NCI-H524 (cell line): ENCODE measurements around the gene FREM1.
A peak's percentile ranks its signal among the peaks of the same experiment; 100 is the strongest.

Experiments
- DNase-seq, 2 experiments: peaks; one replicate each; lab custom pipeline; 2025; lab: John Stamatoyannopoulos, UW

Gene FREM1

DNA sequence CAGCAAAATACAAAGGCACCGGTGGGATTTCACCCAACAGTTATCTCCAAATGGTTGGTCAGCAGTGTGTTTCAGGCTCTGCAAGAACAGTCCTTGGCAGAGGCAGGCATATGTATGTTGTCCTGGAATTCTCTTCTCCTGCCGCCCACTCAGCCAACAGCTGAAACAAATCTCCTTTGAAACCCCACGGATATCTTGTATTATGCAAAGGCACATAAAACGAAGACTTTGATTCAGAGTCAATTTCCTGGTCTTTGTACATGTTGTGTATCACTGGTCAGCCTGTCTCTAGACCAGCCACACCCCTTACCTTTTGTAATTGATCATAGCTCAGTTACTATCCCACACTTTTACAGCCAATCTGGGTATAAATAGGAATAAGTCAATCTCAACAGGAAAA lies 29.2 kb downstream of the FREM1 start:
- DNase-seq, result no peak

DNA sequence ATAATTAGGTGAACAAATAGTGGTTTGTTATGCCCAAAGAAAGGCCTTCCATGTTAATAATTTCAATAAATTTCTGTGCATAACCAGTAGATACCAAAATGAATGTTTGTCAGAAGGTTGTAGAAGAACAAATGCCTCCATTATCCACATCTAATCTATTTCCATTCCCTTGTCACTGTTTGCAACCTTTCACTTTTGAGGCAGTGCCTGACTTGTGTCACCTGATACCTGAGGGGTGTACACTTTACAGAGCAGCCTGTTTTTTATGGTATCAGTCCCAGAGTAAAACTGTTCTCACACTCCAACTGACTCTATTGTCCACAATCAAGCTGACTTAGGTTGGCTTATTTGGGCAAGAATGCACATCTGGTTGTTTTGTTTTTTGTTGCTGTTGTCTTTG lies 40.1 kb downstream of the FREM1 start:
- no peak for DNase-seq

DNA sequence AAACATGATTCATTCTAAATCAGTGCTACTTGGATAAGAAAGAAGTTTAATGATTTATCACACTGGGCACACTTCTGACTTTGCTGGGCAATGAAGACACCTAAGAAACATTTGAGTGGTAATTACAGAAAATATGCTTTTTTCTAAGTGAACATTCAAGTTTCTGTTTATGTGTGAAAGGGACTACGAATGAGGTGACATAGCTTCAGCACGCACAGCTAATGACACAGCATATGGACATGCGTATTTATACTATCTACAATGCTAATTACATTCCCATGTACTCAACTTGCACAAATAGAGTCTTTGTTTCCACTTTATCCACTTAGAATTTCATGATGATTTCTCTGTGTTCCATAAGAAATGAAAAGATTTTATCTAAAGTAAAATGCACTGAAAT lies 40.6 kb downstream of the FREM1 start:
- DNase-seq, result no peak

DNA sequence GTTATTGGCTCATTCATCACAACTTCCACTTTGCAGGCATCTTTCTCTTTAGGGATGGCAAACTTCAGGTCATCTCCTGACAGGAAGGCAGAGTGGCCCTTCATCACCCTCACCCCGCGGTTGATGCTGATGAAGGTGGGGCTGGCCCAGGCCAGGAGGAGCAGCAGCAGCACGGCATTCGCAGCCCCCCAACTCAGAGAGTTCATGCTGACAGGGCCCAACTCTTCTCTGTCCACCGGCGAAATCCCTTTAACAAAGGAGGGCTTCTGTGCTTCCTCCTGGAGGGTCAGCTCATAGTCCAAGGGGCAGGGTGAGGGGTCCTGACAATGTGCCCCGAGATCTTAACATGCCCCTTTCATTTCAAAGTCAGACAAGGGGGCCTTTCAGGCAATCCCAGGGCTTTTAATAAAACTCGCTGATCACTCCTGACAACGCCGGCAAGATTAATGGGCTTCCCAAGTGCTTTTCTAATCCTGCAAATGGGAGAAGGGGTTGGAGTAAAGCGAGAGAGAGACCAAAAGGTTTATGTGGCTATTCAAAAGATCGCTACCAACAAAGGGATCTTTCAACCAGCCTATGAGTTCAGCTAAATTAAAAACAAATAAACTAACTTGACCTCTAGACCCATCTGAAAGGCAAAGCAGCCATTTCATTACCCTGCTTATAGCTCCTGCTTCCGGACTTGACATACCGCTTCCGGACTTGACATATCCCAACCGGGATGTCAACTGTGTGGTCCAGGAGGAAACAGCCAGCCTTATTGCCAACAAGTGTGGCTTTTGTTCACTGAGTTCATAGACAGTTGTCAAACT lies 41.2 kb downstream of the FREM1 start:
- DNase-seq, result no peak

DNA sequence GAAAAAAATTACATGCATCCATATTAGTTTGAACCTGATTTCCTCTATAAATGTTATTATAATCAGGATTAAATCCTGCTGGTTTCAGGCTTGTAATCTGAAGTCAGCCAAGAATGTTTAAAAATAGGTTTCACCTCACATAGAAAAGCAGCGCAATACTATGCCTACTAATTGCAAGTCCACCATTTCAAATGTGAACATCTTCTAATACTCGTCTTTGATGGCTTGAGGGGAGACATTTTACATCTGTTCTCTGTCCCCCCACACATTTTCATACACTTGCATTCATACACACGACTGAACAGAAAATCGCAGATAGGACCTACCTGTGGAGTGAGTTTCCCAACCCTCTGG lies 41.8 kb downstream of the FREM1 start:
- DNase-seq, result no peak

DNA sequence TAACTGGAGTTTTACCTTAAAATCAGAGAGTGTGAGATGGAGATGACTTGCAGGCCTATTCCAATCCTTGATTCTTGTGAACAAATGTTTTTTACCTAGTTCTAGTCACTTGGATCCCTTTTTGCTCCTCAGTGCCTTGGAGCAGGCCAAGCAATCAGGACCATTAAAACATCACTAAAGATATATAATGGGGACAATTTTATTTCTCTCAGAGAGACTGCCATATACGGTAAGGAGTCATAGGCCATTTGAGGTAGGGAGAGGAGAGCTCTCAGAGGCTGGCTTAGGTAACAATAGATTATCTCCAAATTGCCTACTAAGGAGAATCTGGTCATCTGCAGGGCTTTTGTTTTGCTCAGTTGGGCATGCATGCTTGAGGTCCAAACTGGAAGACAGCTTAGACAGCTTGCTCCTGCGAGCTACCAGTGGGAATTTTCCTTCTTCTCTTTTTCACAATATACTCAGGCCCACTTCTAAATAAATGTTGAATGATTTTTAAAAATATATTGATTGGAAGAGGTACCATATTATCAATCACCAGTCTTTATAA lies 44.0 kb downstream of the FREM1 start:
- DNase-seq, result no peak

DNA sequence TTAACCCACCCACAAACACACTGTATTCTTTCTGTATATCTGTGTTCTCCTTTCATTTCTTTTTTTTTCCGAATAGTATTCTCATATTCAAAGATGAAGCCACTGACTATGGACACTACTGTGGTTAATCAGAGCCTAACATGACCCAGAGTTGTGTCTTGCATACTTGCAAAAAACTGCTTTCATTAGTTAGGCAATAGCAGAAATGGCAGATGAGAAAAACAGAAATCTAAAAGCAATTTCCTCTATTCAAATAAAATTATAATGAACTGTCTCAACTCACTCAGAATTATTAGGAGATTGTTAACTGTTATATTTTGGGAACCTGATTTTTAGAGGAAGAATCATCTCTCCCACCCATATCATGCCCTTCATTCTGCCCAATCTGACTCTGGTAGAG lies 45.9 kb downstream of the FREM1 start:
- DNase-seq, result no peak

DNA sequence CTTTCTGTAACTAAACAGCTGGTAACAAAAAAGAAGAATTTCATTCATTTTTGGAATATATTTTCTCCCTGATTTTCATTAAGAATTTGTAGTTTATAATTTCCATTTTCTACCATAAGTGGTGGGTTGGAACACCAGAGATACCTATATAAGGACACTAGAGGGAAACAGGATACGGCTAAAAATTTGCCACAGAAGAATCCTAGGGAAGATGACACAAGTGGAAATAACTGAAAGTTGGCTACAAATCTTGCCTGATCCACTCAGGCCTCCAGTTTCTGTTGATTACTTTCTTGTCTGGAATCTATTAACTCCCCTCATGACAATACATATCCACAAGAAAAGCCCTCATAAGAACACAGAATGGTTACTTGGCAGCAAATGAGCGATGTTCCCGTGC lies 46.8 kb downstream of the FREM1 start:
- DNase-seq, result no peak

DNA sequence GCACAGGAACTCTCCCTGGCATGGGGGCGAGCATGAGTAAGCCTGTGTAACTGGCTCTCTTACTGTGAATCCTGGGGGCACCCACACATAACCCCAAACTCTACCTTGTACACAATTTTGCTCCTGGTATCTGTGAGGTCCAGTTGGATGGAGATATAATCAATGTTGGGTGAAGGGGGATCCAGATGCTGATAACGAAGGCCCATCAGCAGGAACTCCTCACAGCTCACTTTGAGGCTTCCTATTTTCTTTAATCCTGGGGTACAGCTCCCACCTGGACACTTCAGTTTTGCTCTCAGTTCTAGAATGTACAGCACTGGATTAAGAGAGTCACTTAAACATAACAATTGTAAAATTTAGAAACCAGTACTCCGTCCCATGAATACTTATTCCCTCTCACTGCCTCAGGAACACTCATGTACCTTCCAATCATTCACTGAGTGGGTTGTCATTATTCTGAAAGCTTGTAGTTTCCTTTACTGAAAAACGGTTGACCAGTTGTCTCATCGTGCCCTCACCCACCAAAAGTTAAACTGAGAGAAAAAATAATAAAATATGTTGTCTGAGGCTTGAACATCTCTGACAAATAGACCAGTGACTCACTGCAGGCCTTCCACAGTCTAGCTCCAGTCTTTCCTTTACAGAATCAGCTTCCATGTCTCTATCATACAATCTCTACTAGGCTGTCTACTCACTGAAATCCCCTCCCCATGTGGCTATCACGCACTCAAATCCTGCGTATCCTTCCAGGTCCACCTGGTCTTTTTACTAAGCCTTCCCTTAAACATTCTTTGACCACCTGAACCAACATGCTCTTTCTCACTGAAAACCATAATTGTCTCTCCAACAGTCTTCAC lies 52.6 kb downstream of the FREM1 start:
- no peak for DNase-seq

DNA sequence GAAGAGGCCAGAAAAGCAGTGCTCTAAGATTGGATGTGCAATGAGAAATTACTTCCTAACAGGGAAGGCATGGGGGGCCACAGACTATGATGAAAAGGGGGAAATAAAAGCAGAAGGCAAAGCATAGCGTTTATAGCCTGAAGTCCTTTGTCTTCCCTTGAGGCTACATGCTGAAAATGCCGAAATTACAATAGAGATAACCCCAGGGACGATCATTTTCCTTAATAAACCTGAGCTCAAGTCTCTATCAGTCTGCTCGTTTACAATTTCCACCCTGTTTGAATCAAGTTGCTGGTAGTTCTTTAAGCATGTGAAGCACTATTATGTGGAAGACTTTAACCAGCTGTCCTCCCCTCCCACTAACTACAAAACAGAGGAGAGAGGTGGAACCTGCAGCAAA lies 60.4 kb downstream of the FREM1 start:
- DNase-seq, result no peak

DNA sequence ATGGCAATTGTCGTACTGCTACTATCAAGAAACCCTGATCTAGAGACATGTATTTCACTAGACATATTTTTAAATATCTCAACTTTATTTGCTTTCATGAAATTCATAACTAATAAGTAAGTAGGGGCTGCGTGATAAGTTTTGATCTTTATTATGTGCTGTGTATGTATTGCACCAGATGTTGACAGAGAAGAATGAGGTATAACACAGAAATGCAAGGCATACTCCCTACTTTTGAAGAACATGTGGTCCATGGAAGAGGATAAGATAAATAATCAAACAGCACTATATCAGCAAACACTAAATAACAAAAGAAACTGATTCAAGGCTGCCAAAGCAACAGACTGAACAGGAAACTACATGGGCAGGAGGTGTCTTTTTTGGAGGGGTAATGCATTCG lies 60.9 kb downstream of the FREM1 start:
- no peak for DNase-seq

DNA sequence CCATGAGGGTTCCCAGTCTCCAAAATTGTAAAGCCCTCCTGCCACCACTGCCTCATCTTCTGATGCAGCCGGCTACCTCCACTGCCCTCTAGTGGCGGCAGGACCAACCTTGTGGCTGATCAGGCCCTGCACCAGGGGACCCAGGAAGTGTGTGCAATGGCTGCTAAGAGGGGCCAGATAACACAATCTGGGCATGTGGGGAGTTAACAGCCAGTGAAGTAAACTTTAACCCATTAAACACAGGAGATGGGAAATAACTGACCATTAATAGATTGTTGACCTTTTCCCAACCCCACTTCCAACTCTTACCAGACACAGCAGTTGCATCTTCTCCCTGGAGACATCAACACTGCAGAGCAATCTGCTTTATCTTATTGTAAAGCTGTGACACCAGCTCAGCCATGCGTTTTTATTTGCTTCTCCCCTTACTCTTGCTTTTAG lies 63.3 kb downstream of the FREM1 start:
- DNase-seq, result peak; percentile 78 to 86

DNA sequence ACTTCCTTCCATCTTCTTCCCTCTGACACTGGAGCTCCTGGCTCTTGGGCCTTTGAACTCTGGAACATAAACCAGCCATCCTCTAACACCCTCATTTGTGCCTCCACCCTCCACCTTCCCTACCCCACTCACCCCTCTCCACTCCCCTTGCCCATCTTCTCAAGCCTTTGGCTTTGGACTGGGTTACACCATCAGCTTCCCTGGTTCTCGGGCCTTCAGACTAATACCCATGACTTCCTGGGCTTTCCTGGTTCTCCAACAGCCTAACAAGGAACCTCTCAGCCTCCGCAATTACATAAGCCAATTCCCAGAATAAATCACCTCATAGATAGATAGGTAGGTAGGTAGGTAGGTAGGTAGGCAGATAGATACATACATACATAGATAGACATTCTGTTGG lies 67.1 kb downstream of the FREM1 start:
- DNase-seq, result no peak

DNA sequence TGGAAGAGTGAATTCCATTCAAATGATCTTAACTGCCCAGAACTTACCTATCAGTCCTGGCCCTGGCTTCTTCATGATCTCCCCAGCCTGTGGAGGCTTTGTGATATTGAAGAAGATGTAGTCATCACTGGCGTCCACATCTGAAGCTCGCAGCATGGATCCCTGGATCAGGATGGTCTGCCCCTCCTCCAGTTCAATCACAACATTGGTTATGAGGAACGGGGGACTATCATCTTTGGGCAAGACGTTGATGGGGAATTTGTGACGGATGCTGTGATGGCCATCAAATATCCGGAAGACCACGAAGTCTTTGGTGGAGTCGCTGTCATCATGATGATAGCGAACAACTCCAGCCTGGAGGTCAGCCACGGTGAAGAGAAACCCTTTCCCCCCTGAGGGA lies 68.0 kb downstream of the FREM1 start:
- no peak for DNase-seq

DNA sequence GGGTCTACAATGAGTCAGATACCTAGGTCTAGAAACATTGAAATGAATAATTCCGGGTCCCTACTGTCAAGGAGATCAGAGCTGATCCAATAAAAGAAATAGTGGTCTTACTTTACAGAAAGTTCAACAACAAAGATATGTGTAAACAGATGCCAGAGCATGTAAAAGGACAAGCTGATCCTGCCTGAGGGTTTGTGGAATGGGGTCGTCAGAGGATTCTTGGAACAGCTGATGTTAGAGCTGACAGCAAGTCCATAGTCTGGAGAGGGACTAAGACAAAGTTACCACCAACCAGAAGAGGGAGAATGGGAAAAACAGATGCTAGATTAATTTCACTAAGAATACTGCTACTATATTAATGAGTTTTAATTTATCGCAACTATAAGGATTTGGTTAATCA lies 71.5 kb downstream of the FREM1 start:
- DNase-seq, result no peak

DNA sequence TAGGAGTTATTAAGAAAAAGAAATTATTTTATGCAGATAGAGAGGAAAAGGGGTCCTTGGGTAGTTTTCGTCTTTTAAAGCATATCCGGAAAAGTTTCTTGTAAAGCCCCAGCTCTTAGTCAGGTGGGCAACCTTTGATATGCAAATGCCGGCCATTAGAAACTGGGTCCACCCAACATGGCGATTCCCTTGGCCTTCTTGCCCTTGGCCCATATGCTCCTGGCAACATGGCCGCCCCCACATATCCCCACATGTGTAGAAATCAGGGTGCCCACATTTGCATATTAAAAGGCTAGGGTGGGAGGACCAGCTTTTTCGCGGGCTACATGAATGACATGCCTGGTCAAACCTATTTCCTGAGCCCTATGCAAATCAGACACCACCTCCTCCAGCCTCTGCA lies 73.3 kb downstream of the FREM1 start:
- DNase-seq, result no peak

DNA sequence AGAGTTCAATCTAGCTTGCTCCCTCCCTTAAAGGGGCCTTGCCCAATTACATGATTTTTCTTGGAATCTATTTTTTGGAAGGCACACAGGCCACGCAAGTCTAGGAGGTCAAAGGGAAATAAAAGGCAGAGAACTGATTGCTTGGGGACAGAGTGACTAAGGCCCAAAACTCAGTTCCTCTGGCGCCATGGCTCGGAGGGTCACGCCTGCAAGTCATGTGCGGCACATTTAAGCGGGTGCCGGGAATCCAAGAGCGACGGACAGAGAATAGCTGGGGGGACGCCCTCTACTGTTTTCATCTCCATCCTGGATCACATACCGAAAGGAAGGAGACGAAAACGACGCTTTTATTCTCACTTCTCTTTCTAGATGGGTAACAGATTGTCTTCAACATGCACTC lies 78.6 kb downstream of the FREM1 start:
- no peak for DNase-seq

DNA sequence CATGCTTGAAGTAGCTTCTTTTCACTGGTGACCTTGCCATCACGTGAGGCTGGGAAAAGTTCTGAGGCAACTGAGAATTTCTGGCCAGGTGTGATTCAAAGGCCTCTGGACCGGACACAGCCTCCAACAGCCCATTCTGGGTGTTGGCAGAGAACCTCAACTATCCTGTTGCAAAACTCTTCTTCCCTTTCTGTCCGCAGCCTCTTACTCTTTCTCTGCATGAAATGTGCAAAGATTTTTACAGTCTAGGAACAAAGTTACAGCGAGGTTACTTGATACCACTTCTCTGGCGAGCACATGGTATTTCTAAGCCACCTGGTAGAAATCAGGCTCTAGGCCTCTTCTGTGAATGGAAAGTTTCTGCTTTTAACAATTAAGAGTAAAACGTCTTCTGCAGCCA lies 79.2 kb downstream of the FREM1 start:
- DNase-seq, result no peak

DNA sequence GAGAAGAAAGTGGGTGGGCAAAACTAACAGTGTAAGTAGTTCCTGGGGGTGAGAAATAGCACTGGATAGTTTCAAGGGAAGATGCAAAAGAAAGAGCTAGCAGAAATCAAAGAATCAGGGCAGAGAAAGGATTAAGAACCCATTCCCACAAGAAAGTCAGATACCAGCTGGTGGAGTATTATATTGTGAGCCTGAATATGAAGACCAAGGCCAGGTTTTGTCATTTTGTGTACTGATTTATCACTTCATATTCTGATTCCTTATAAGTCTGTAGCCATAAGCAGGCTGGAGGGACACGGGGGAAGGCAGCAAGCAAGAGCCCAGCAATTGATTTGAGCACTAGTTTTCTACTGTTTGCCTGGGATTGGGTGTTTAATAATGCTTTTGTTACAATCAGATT lies 80.2 kb downstream of the FREM1 start:
- no peak for DNase-seq

DNA sequence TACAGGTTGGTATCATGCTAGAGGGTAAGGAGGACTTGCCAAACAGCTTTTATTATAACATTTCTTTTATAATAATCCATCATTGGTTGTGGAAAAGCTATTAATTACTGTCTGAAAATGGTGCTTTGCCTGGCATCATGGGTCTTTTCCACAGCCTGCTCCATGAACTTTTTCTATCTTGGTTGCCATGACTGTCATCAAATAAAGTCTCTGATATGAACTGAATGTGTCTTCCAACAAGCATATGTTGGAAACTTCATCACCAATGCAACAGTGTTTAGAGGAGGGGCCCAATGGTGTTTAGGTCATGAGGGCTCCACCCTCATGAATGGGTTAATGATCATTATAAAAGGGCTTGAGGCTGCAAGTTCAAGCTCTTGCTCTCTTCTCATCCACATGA lies 81.0 kb downstream of the FREM1 start:
- no peak for DNase-seq

DNA sequence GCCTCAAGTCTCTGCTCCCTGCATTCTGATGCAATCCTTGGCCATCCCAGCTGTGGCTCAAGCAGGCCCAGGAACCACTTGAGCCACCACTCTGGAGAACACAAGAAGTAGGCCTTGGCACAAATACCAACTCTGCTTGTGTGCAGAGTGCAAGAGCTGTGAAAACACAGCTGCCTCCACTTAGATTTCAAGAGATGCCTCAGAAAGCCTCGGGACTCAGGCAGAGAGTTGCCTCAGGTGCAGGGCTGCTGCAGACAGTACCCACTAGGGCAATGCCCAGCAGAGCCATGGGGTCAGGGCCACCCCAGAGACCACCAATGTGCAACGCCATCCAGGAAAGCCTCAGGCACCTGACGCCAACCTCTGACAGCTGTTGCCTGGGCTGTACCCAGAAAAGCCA lies 82.4 kb downstream of the FREM1 start:
- no peak for DNase-seq

DNA sequence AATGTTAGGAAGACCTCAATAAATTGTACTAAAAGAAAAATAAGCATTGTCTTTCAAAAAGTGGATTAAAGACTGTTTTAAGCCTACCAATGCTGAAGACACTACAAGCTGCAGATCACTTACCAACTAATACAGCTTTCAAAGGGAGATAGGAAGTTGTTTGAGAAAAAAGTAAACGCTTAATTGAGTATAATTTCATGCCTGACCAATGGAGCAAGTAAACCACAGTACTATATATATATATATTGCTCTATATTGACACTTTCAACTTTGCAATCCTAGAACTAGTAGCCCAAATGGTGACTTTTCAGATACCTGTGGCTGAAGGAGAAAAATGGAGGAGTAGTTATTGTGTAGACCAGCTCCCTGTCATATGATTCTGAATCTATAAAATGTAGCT lies 85.7 kb downstream of the FREM1 start:
- no peak for DNase-seq

DNA sequence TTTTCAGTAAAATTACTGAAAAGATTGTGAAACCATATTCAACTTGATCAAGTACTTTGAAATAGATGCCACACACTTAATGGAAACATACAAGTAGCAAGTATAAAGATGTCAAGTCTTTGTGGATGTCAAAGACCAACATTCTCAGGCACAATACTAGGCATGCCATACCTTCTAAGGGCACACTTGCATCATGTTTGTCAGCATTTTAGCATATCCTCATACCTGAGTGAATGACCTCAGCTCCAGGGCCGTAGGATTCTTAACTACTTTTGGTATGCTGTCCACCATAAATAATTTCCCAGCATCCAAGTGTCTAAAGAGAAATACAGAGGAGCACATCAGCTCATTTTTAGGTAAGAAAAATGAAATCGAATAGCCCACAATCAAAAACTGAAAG lies 86.4 kb downstream of the FREM1 start:
- DNase-seq, result no peak
